Hepatocyte (in vitro differentiated cells): ENCODE data around the gene FBXO15. TPM values are rescaled to one million over a fixed set of nuclear protein-coding genes. Genes with fewer than 3 reads are reported as not detected.

ENCODE experiments used
- DNase-seq: peaks from one replicate; pipeline ENCODE4 v3.0.0-alpha.2; 2016; ENCODE audit warnings: low spot score
- H2AFZ ChIP-seq: fragments of 200-600 bp; sonication (generic); 2 replicates; pipeline ENCODE4 v1.6.0; 2016; ENCODE audit warnings: antibody characterized with exemption, mild to moderate bottlenecking
- H3K27ac ChIP-seq: fragments of 200-600 bp; sonication (generic); 2 replicates; pipeline ENCODE4 v1.5.1; 2016; ENCODE audit warnings: mild to moderate bottlenecking
- H3K27me3 ChIP-seq: fragments of 200-600 bp; sonication (generic); 2 replicates; pipeline ENCODE4 v1.6.1; 2016
- H3K36me3 ChIP-seq: fragments of 200-600 bp; sonication (generic); replicated peaks from 2 replicates; pipeline ENCODE4 v1.5.1; 2016; ENCODE audit warnings: low read depth; ENCODE audit not compliant: insufficient read depth
- H3K4me1 ChIP-seq: fragments of 200-600 bp; sonication (generic); 2 replicates; pipeline ENCODE4 v1.5.1; 2016; ENCODE audit warnings: mild to moderate bottlenecking, moderate library complexity; ENCODE audit not compliant: insufficient read depth
- H3K4me2 ChIP-seq: fragments of 200-600 bp; sonication (generic); 2 replicates; pipeline ENCODE4 v1.6.0; 2016
- H3K4me3 ChIP-seq: fragments of 200-600 bp; sonication (generic); 2 replicates; pipeline ENCODE4 v1.5.1; 2016; ENCODE audit warnings: mild to moderate bottlenecking
- H3K79me2 ChIP-seq: fragments of 200-600 bp; sonication (generic); 2 replicates; pipeline ENCODE4 v1.6.0; 2017; ENCODE audit warnings: mild to moderate bottlenecking
- H3K9me2 ChIP-seq: fragments of 200-600 bp; sonication (generic); replicated peaks from 2 replicates; pipeline ENCODE4 v1.6.0; 2017; ENCODE audit warnings: mild to moderate bottlenecking; ENCODE audit not compliant: insufficient read depth
- H3K9me3 ChIP-seq: fragments of 200-600 bp; sonication (generic); 2 replicates; pipeline ENCODE4 v1.5.1; 2016; ENCODE audit warnings: low read depth, mild to moderate bottlenecking
- H4K20me1 ChIP-seq: fragments of 200-600 bp; sonication (generic); 2 replicates; pipeline ENCODE4 v1.6.0; 2016; ENCODE audit warnings: mild to moderate bottlenecking; ENCODE audit not compliant: insufficient read depth, poor library complexity, severe bottlenecking
- EZH2 ChIP-seq: fragments of 200-600 bp; sonication (generic); IDR thresholded peaks from 2 replicates; pipeline ENCODE4 v1.6.1; 2016; ENCODE audit warnings: antibody characterized with exemption, mild to moderate bottlenecking, borderline replicate concordance
- EZH2phosphoT487 ChIP-seq: fragments of 200-600 bp; sonication (generic); IDR thresholded peaks from one replicate; pipeline ENCODE4 v1.6.1; 2018; ENCODE audit warnings: antibody characterized with exemption, mild to moderate bottlenecking, low read depth, moderate library complexity; ENCODE audit not compliant: unreplicated experiment, severe bottlenecking
- WGBS: methylation state at CpG from one replicate; pipeline ENCODE4 v1.1.6; 2016; ENCODE audit warnings: low lambda C conversion rate; ENCODE audit errors: missing lambda C conversion rate; 5-methylcytosine and 5-hydroxymethylcytosine counted together
- polyA plus RNA-seq: library from polyadenylated mRNA; unstranded; fragments of >200 nt; fragmentation: Nextera tagmentation; extraction: Ambion mirVana; gene quantifications from 2 replicates; pipeline ENCODE4 v1.2.1, GENCODE V29; 2016
- total RNA-seq: library from RNA; depleted of rRNA; stranded (reverse); fragments of >200 nt; gene quantifications from 2 replicates; pipeline ENCODE4 v1.2.3, GENCODE V29; 2014
- TF ChIP-seq, protein P1 (sequence below): fragments of 200-600 bp; sonication (generic); IDR thresholded peaks from 2 replicates; pipeline ENCODE4 v1.5.1; 2016; ENCODE audit warnings: antibody characterized with exemption, mild to moderate bottlenecking; ENCODE audit not compliant: poor library complexity

The FBXO15 gene
- total and polyA plus RNA-seq, 2 experiments from 2014 or later = 0.69 to 0.93 TPM

DNA sequence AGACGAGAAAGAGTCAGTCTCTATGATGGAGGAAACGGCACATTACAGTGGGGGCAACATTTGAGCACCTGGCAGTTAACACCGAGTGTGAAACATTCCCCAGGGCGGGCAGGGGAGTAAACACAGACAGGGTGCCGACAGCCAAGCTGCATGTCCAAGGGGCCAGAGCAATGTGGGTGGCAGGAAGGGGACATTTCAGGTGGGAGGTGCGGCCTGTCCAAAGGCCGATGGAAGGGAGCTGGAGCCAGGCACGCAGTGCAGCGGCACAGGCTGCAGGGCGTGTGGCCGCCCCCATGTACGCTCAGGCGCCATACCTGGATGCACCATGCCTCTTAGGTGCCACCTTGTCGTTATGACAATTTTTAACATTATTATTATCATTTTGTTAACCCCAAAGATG, 43.9 kb upstream of the FBXO15 start:
- Histone ChIP-seq H3K27ac (no peak overlapping the region), H3K36me3 (no peaks in the 10 kb centered on the region), H4K20me1 (no peaks in the 10 kb centered on the region), H3K9me2 (no peaks in the 10 kb centered on the region), H2AFZ (no peak overlapping the region), H3K4me2 (no peak overlapping the region), H3K79me2 (no peaks in the 10 kb centered on the region), H3K27me3 (no peaks in the 10 kb centered on the region), H3K4me1 (no peaks in the 10 kb centered on the region), H3K9me3 (no peaks in the 10 kb centered on the region), H3K4me3 (no peak overlapping the region)
- TF ChIP-seq, protein P1, sequence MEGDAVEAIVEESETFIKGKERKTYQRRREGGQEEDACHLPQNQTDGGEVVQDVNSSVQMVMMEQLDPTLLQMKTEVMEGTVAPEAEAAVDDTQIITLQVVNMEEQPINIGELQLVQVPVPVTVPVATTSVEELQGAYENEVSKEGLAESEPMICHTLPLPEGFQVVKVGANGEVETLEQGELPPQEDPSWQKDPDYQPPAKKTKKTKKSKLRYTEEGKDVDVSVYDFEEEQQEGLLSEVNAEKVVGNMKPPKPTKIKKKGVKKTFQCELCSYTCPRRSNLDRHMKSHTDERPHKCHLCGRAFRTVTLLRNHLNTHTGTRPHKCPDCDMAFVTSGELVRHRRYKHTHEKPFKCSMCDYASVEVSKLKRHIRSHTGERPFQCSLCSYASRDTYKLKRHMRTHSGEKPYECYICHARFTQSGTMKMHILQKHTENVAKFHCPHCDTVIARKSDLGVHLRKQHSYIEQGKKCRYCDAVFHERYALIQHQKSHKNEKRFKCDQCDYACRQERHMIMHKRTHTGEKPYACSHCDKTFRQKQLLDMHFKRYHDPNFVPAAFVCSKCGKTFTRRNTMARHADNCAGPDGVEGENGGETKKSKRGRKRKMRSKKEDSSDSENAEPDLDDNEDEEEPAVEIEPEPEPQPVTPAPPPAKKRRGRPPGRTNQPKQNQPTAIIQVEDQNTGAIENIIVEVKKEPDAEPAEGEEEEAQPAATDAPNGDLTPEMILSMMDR = no peak
- no peak for TF ChIP-seq EZH2
- no peak for DNase-seq
- 89% methylated on average over 14 of the region's 14 CpGs for WGBS

DNA sequence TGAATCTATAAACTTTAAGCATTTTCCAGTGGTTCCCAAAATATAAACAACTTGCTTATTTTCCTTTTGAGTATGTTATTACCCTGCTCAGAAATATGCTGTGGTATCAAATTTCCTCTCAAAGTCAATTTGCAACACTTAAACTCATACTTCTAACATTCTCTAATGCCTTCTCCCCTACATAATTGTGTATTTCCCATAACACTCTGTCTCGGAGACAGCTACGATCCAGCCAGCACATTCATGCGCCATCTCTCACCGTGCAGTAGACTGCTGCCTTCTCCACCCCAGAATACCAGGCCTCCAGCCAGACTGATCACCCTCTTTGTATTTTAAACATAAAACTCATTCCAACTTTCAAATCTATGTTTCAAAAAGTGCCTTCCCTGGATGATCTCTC, 42.5 kb upstream of the FBXO15 start:
- no peak overlapping the region for H3K4me2 ChIP-seq
- no peaks in the 10 kb centered on the region for H3K36me3 ChIP-seq
- H3K27me3 ChIP-seq = no peaks in the 10 kb centered on the region
- no peak for DNase-seq
- H3K4me3 ChIP-seq = no peak overlapping the region
- TF ChIP-seq EZH2phosphoT487 = no peak
- TF ChIP-seq, protein P1 = no peak
- TF ChIP-seq EZH2 = no peak
- no peak overlapping the region for H3K27ac ChIP-seq
- no peak overlapping the region for H2AFZ ChIP-seq
- no peaks in the 10 kb centered on the region for H3K9me2 ChIP-seq
- no peaks in the 10 kb centered on the region for H3K9me3 ChIP-seq
- H4K20me1 ChIP-seq = no peaks in the 10 kb centered on the region
- no peaks in the 10 kb centered on the region for H3K79me2 ChIP-seq
- 47% methylated on average over 4 of the region's 4 CpGs for WGBS
- H3K4me1 ChIP-seq = no peaks in the 10 kb centered on the region

DNA sequence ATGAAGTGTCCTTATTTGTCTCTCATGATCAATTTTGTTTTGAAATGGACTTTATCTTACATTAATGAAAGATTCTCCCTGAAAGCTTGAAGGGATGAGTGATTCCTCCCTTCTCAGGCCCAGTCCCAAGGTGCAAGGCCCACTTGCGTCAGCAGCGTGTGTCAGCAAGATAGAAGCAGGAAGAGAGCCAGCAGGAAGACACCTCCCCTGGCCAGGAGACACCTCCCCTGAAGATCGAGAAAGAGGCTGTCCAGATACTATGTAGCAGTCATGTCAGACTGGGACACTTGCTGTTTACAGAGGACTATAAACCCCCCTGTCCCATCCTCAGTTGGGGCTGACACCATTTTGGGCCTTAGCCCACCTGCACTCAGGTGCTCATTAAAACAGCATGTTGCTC, 39.0 kb upstream of the FBXO15 start:
- no peak overlapping the region for H3K27ac ChIP-seq
- H3K27me3 ChIP-seq = no peaks in the 10 kb centered on the region
- no peaks in the 10 kb centered on the region for H3K9me3 ChIP-seq
- H3K4me1 ChIP-seq = no peaks in the 10 kb centered on the region
- no peak overlapping the region for H3K4me2 ChIP-seq
- H3K36me3 ChIP-seq = no peaks in the 10 kb centered on the region
- TF ChIP-seq EZH2phosphoT487 (no peak), EZH2 (no peak)
- TF ChIP-seq, protein P1 = no peak
- no peaks in the 10 kb centered on the region for H3K9me2 ChIP-seq
- DNase-seq = no peak
- WGBS = 95% methylated on average over 3 of the region's 3 CpGs
- H4K20me1 ChIP-seq = no peaks in the 10 kb centered on the region
- no peak overlapping the region for H2AFZ ChIP-seq
- H3K79me2 ChIP-seq = no peaks in the 10 kb centered on the region
- no peak overlapping the region for H3K4me3 ChIP-seq

DNA sequence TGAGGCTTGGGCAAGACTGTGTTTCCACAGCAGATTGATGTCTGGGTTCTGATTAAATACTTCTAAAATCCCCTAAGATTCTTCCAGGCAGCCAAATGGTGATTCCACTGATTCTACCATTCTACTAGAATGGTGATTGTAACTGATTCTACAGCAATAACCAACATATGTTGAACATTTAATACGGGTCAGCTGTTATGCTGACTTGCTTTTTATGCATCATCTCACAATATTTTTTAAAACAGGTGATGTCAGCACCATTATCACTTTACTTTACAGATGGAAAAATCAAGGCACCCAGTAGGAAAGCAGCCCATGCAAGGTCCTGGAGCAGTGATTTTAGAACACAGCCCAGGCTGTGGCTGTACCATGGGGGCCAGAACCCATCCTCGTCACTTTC, 38.2 kb upstream of the FBXO15 start:
- Histone ChIP-seq H3K36me3 (no peaks in the 10 kb centered on the region), H3K79me2 (no peaks in the 10 kb centered on the region), H3K4me2 (no peak overlapping the region), H3K9me2 (no peaks in the 10 kb centered on the region), H3K27me3 (no peaks in the 10 kb centered on the region), H2AFZ (no peak overlapping the region), H3K4me1 (no peaks in the 10 kb centered on the region), H3K27ac (no peak overlapping the region), H3K4me3 (no peak overlapping the region), H4K20me1 (no peaks in the 10 kb centered on the region), H3K9me3 (no peaks in the 10 kb centered on the region)
- no peak for DNase-seq
- TF ChIP-seq, protein P1 = no peak
- TF ChIP-seq EZH2 (no peak), EZH2phosphoT487 (no peak)
- WGBS = 87% methylated on average over 2 of the region's 2 CpGs
